Astrocyte (in vitro differentiated cells and primary cell): ENCODE measurements around the gene HPS5.

Experiments used
- EZH2 ChIP-seq: IDR thresholded peaks from 2 replicates; pipeline ENCODE4 v1.6.1; 2012; ENCODE audit warnings: mild to moderate bottlenecking, low read length, inconsistent platforms; ENCODE audit not compliant: insufficient read depth
- TF ChIP-seq, protein P1 (sequence below): IDR thresholded peaks from 2 replicates; pipeline ENCODE4 v1.5.1; 2011; ENCODE audit warnings: low read depth, mild to moderate bottlenecking, inconsistent platforms, low read length, moderate library complexity; ENCODE audit not compliant: insufficient read depth

DNA sequence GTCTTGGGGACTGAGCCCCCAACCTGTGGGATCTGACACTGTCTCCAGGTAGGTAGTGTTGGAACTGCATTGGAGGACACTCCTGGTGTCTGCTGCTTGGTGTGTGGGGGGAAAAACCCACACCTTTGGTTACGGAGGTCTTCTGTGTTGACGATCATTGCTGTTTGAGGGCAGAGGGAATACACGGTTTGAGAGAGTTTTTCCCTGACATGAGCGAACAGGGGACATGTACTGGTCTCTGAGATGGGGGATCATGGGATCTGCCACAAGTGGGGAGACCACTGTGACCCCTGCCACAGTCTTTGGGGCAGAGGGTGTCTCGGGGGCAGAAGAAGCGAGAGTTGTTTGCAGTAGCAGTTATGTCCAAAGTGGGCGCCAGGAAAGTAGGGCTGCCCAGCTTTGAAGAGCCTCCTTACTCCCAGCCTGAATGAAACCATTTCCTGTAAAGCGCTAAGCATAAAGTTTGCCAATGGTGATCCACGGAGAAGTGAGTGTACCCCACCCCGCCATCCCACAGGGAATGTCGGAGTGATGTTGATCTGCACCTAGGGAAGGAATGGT, 68.1 kb downstream of the HPS5 start:
- TF ChIP-seq, protein P1, sequence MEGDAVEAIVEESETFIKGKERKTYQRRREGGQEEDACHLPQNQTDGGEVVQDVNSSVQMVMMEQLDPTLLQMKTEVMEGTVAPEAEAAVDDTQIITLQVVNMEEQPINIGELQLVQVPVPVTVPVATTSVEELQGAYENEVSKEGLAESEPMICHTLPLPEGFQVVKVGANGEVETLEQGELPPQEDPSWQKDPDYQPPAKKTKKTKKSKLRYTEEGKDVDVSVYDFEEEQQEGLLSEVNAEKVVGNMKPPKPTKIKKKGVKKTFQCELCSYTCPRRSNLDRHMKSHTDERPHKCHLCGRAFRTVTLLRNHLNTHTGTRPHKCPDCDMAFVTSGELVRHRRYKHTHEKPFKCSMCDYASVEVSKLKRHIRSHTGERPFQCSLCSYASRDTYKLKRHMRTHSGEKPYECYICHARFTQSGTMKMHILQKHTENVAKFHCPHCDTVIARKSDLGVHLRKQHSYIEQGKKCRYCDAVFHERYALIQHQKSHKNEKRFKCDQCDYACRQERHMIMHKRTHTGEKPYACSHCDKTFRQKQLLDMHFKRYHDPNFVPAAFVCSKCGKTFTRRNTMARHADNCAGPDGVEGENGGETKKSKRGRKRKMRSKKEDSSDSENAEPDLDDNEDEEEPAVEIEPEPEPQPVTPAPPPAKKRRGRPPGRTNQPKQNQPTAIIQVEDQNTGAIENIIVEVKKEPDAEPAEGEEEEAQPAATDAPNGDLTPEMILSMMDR, result no peak
- no peak for TF ChIP-seq EZH2
